PC-3 (cell line): ENCODE results near the gene ZNF611. TPM values are rescaled to one million over a fixed set of nuclear protein-coding genes. Genes with fewer than 3 reads are reported as not detected.

Experiments
- ATAC-seq: fragments of 200-7000 bp; cut with Tn5 transposase; 2 replicates; pipeline ENCODE4 v1.9.1; 2020; ENCODE audit warnings: mild to moderate bottlenecking, moderate library complexity
- BruUV-seq: library from RNA; stranded (reverse); fragments of 400-500 nt; replicated peaks from 2 replicates; lab custom pipeline; 2021; lab: Mats Ljungman, UMichigan
- CTCF ChIA-PET: fragments of 300-600 bp; sonication (Branson Sonifier 250); formaldehyde crosslinking; loops from one replicate; lab custom pipeline; 2022; ENCODE audit warnings: antibody characterized with exemption; lab: Charles Lee
- POLR2A ChIA-PET: fragments of 300-600 bp; sonication (Branson Sonifier 250); formaldehyde crosslinking; loops from one replicate; lab custom pipeline; 2022; ENCODE audit warnings: antibody characterized with exemption; ENCODE audit not compliant: unreplicated experiment; lab: Charles Lee
- DNase-seq: peaks from one replicate; pipeline ENCODE4 v3.0.0-alpha.2; 2015
- H2AFZ ChIP-seq: fragments of 300-600 bp; sonication (generic); 2 replicates; pipeline ENCODE4 v1.6.0; 2016; ENCODE audit warnings: antibody characterized with exemption, low read length
- H3F3A ChIP-seq: fragments of 300-600 bp; sonication (generic); one replicate; pipeline ENCODE4 v1.6.0; 2017; ENCODE audit warnings: antibody characterized with exemption, low read length, control low read depth, mild to moderate bottlenecking; ENCODE audit not compliant: unreplicated experiment
- H3K27ac ChIP-seq: fragments of 300-600 bp; sonication (generic); 2 replicates; pipeline ENCODE4 v1.5.1; 2016; ENCODE audit warnings: mild to moderate bottlenecking, low read length
- H3K27me3 ChIP-seq: fragments of 300-600 bp; sonication (generic); 2 replicates; pipeline ENCODE4 v1.6.1; 2016; ENCODE audit warnings: low read length, mixed read lengths
- H3K36me3 ChIP-seq: fragments of 300-600 bp; sonication (generic); 2 replicates; pipeline ENCODE4 v1.6.1; 2016; ENCODE audit warnings: low read depth, mixed run types, low read length, mixed read lengths
- H3K4me1 ChIP-seq: fragments of 300-600 bp; sonication (generic); 2 replicates; pipeline ENCODE4 v1.5.1; 2016; ENCODE audit warnings: low read length; ENCODE audit not compliant: insufficient read depth
- H3K4me2 ChIP-seq: fragments of 300-600 bp; sonication (generic); 2 replicates; pipeline ENCODE4 v1.6.0; 2016; ENCODE audit warnings: low read length
- H3K4me3 ChIP-seq: fragments of 300-600 bp; sonication (generic); 2 replicates; pipeline ENCODE4 v1.5.1; 2016; ENCODE audit warnings: mild to moderate bottlenecking, low read length, mixed read lengths
- H3K79me2 ChIP-seq: fragments of 300-600 bp; sonication (generic); 2 replicates; pipeline ENCODE4 v1.6.1; 2017; ENCODE audit warnings: low read length, mixed read lengths
- H3K9ac ChIP-seq: fragments of 300-600 bp; sonication (generic); 2 replicates; pipeline ENCODE4 v1.6.0; 2016; ENCODE audit warnings: mild to moderate bottlenecking, low read length
- H3K9me2 ChIP-seq: fragments of 300-600 bp; sonication (generic); replicated peaks from 2 replicates; pipeline ENCODE4 v1.6.1; 2016; ENCODE audit warnings: mixed run types, low read length, mixed read lengths
- H3K9me3 ChIP-seq: fragments of 300-600 bp; sonication (generic); 2 replicates; pipeline ENCODE4 v1.6.1; 2016; ENCODE audit warnings: low read length, mixed read lengths
- H4K20me1 ChIP-seq: fragments of 300-600 bp; sonication (generic); 2 replicates; pipeline ENCODE4 v1.6.1; 2016; ENCODE audit warnings: low read length, mixed read lengths
- EZH2 ChIP-seq: fragments of 300-600 bp; sonication (generic); IDR thresholded peaks from one replicate; pipeline ENCODE4 v1.6.1; 2017; ENCODE audit warnings: antibody characterized with exemption, mild to moderate bottlenecking, low read length; ENCODE audit not compliant: unreplicated experiment
- EZH2phosphoT487 ChIP-seq: fragments of 300-600 bp; sonication (generic); IDR thresholded peaks from 2 replicates; pipeline ENCODE4 v1.6.1; 2018; ENCODE audit warnings: mild to moderate bottlenecking, antibody characterized with exemption, low read length, borderline replicate concordance
- intact Hi-C: fragments of 100-400 bp; cut with micrococcal nuclease; formaldehyde crosslinking; loops from 2 replicates; pipeline ENCODE4 v1.9.0; 2023
- total RNA-seq: library from RNA; depleted of rRNA; stranded (reverse); fragments of >200 nt; gene quantifications from 2 replicates; pipeline ENCODE4 v1.2.3, GENCODE V29; 2014
- TF ChIP-seq, protein P1 (sequence below): fragments of 300-600 bp; sonication (generic); conservative IDR thresholded peaks from 2 replicates; pipeline ENCODE4 v1.5.1; 2017; ENCODE audit warnings: antibody characterized with exemption, low read depth, mild to moderate bottlenecking, low read length

Gene ZNF611
- total RNA-seq, 1 experiment from 2014 or later: 8.4 TPM

GRCh38 chr19:52670046-52670445 is 64.8 kb downstream of the ZNF611 start:
- BruUV-seq: no TSS peak
- H3K27ac ChIP-seq: peak overlapping the region; percentile 58
- peaks cover 24% of the 10 kb centered on the region; the same call in 1 of the 2 replicates for H3K9me3 ChIP-seq
- no peaks in the 10 kb centered on the region for H3F3A ChIP-seq
- H3K79me2 ChIP-seq: peaks cover 37% of the 10 kb centered on the region
- H3K4me1 ChIP-seq: peaks cover 14% of the 10 kb centered on the region
- no peak overlapping the region; the same call in 1 of the 2 replicates for H3K4me3 ChIP-seq
- intact Hi-C loops: loop anchor here (10.0 kb wide), 1 partner anchor 55 kb away; no protein-coding TSS in a partner anchor
- peak; percentile 84 for DNase-seq
- H2AFZ ChIP-seq: no peak overlapping the region
- ChIA-PET CTCF (no interaction called here), POLR2A (no interaction called here)
- no peaks in the 10 kb centered on the region for H3K9me2 ChIP-seq
- peak; percentile 57 for ATAC-seq
- no peak overlapping the region for H3K4me2 ChIP-seq
- no peaks in the 10 kb centered on the region for H3K27me3 ChIP-seq
- H3K36me3 ChIP-seq: peaks cover 84% of the 10 kb centered on the region
- TF ChIP-seq EZH2 (no peak), EZH2phosphoT487 (no peak)
- TF ChIP-seq, protein P1, sequence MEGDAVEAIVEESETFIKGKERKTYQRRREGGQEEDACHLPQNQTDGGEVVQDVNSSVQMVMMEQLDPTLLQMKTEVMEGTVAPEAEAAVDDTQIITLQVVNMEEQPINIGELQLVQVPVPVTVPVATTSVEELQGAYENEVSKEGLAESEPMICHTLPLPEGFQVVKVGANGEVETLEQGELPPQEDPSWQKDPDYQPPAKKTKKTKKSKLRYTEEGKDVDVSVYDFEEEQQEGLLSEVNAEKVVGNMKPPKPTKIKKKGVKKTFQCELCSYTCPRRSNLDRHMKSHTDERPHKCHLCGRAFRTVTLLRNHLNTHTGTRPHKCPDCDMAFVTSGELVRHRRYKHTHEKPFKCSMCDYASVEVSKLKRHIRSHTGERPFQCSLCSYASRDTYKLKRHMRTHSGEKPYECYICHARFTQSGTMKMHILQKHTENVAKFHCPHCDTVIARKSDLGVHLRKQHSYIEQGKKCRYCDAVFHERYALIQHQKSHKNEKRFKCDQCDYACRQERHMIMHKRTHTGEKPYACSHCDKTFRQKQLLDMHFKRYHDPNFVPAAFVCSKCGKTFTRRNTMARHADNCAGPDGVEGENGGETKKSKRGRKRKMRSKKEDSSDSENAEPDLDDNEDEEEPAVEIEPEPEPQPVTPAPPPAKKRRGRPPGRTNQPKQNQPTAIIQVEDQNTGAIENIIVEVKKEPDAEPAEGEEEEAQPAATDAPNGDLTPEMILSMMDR: no peak
- H3K9ac ChIP-seq: peak overlapping the region; percentile 5; the same call in 1 of the 2 replicates
- no peaks in the 10 kb centered on the region for H4K20me1 ChIP-seq

DNA sequence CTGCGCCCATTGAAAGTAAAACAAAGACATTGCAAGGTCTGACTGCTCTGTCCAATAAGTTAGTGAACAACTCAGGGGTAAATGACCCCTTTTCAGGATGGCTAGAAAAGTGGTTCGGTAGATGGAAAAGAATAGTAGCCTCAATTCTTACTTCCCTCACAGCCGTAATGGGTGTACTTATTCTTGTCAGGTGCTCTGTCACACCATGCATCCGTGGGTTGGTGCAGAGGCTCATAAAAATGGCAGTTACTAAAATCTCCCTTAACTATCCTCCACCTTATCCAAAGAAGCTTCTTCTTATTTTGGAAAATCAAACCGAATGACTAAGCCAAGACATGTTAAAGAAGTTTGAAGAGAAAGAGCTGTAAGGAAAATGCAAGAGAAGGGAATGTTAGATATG is 65.3 kb downstream of the ZNF611 start:
- H3K4me2 ChIP-seq: no peak overlapping the region
- H3F3A ChIP-seq: no peaks in the 10 kb centered on the region
- TF ChIP-seq EZH2phosphoT487: no peak
- no peak for TF ChIP-seq EZH2
- TF ChIP-seq, protein P1: no peak
- ChIA-PET POLR2A (no interaction called here), CTCF (no interaction called here)
- DNase-seq (no peak), ATAC-seq (no peak)
- intact Hi-C loops: no loop called here
- no peak overlapping the region for H2AFZ ChIP-seq
- H3K27ac ChIP-seq: peak overlapping the region; percentile 52
- H3K9me3 ChIP-seq: peaks cover 24% of the 10 kb centered on the region; the same call in 1 of the 2 replicates
- H3K27me3 ChIP-seq: no peaks in the 10 kb centered on the region
- no peaks in the 10 kb centered on the region for H3K9me2 ChIP-seq
- peaks cover 33% of the 10 kb centered on the region for H3K79me2 ChIP-seq
- TSS peak; percentile 35 for BruUV-seq
- no peak overlapping the region for H3K4me3 ChIP-seq
- H3K4me1 ChIP-seq: peaks cover 19% of the 10 kb centered on the region
- no peaks in the 10 kb centered on the region for H4K20me1 ChIP-seq
- no peak overlapping the region for H3K9ac ChIP-seq
- peaks cover 82% of the 10 kb centered on the region for H3K36me3 ChIP-seq

- POLR2A ChIA-PET: no interaction called here
- H3K79me2 ChIP-seq: peaks cover 30% of the 10 kb centered on the region
Observed at GRCh38 chr19:52667972-52668371, 66.9 kb downstream of the ZNF611 start.

More at GRCh38 chr19:52667972-52668371, 66.9 kb downstream of the ZNF611 start:
- Histone ChIP-seq H3K9me2 (no peaks in the 10 kb centered on the region), H2AFZ (no peak overlapping the region), H3K9me3 (peaks cover 18% of the 10 kb centered on the region; the same call in 1 of the 2 replicates), H3K4me1 (peaks cover 28% of the 10 kb centered on the region), H4K20me1 (no peaks in the 10 kb centered on the region), H3K9ac (no peak overlapping the region), H3K27me3 (no peaks in the 10 kb centered on the region), H3K4me2 (no peak overlapping the region), H3F3A (no peaks in the 10 kb centered on the region), H3K36me3 (peaks cover 80% of the 10 kb centered on the region), H3K27ac (no peak overlapping the region), H3K4me3 (no peak overlapping the region)
- no TSS peak for BruUV-seq
- intact Hi-C loops: no loop called here
- no peak for TF ChIP-seq EZH2
- TF ChIP-seq, protein P1: no peak
- TF ChIP-seq EZH2phosphoT487: no peak
- ATAC-seq (no peak), DNase-seq (no peak)
- CTCF ChIA-PET: no interaction called here
